GM18867 (cell line): ENCODE measurements around the gene LRP2BP.

Source experiments
- ATAC-seq: cut with Tn5 transposase; IDR thresholded peaks from one replicate; pipeline ENCODE4 v1.9.1; 2021; ENCODE audit warnings: mild to moderate bottlenecking, moderate library complexity; ENCODE audit not compliant: unreplicated experiment

LRP2BP gene

GRCh38 chr4:185395956-185396723 lies 416 bp upstream of the LRP2BP start:
- peak; percentile 77 for ATAC-seq

- ATAC-seq, result no peak
Measured at GRCh38 chr4:185394568-185395237, 1.0 kb downstream of the LRP2BP start.

- no peak for ATAC-seq
Measured at GRCh38 chr4:185392156-185392555, 3.6 kb downstream of the LRP2BP start.

- ATAC-seq, result no peak
Measured at GRCh38 chr4:185390941-185391340, 4.8 kb downstream of the LRP2BP start.

GRCh38 chr4:185387957-185388356 lies 7.8 kb downstream of the LRP2BP start:
- ATAC-seq, result no peak

GRCh38 chr4:185384930-185385331 lies 10.8 kb downstream of the LRP2BP start:
- no peak for ATAC-seq

- ATAC-seq, result no peak
Measured at GRCh38 chr4:185384061-185384460, 11.7 kb downstream of the LRP2BP start.

GRCh38 chr4:185383451-185383850 lies 12.3 kb downstream of the LRP2BP start:
- ATAC-seq, result no peak

GRCh38 chr4:185382754-185383153 lies 13.0 kb downstream of the LRP2BP start:
- no peak for ATAC-seq

- no peak for ATAC-seq
Measured at GRCh38 chr4:185381288-185382196, 14.2 kb downstream of the LRP2BP start.

GRCh38 chr4:185380320-185380719 lies 15.4 kb downstream of the LRP2BP start:
- ATAC-seq, result no peak

GRCh38 chr4:185379326-185380295 lies 16.1 kb downstream of the LRP2BP start:
- ATAC-seq, result no peak

GRCh38 chr4:185378264-185378663 lies 17.5 kb downstream of the LRP2BP start:
- no peak for ATAC-seq

GRCh38 chr4:185374573-185374972 lies 21.2 kb downstream of the LRP2BP start:
- no peak for ATAC-seq

GRCh38 chr4:185374027-185374426 lies 21.7 kb downstream of the LRP2BP start:
- no peak for ATAC-seq

- no peak for ATAC-seq
Measured at GRCh38 chr4:185371702-185372101, 24.0 kb downstream of the LRP2BP start.

GRCh38 chr4:185370268-185370949 lies 25.3 kb downstream of the LRP2BP start:
- ATAC-seq, result no peak

GRCh38 chr4:185369731-185370130 lies 26.0 kb downstream of the LRP2BP start:
- no peak for ATAC-seq

GRCh38 chr4:185364886-185365285 lies 30.8 kb downstream of the LRP2BP start:
- no peak for ATAC-seq

- ATAC-seq, result no peak
Measured at GRCh38 chr4:185363251-185363650, 32.5 kb downstream of the LRP2BP start.
